PC-3 (cell line): ENCODE measurements around the gene EXOC2.

Experiments used
- EZH2 ChIP-seq: fragments of 300-600 bp; sonication (generic); IDR thresholded peaks from one replicate; pipeline ENCODE4 v1.6.1; 2017; ENCODE audit warnings: antibody characterized with exemption, mild to moderate bottlenecking, low read length; ENCODE audit not compliant: unreplicated experiment
- TF ChIP-seq, protein P1 (sequence below): fragments of 300-600 bp; sonication (generic); conservative IDR thresholded peaks from 2 replicates; pipeline ENCODE4 v1.5.1; 2017; ENCODE audit warnings: antibody characterized with exemption, low read depth, mild to moderate bottlenecking, low read length

GRCh38 chr6:465531-466348 is 227.2 kb downstream of the EXOC2 start:
- TF ChIP-seq, protein P1, sequence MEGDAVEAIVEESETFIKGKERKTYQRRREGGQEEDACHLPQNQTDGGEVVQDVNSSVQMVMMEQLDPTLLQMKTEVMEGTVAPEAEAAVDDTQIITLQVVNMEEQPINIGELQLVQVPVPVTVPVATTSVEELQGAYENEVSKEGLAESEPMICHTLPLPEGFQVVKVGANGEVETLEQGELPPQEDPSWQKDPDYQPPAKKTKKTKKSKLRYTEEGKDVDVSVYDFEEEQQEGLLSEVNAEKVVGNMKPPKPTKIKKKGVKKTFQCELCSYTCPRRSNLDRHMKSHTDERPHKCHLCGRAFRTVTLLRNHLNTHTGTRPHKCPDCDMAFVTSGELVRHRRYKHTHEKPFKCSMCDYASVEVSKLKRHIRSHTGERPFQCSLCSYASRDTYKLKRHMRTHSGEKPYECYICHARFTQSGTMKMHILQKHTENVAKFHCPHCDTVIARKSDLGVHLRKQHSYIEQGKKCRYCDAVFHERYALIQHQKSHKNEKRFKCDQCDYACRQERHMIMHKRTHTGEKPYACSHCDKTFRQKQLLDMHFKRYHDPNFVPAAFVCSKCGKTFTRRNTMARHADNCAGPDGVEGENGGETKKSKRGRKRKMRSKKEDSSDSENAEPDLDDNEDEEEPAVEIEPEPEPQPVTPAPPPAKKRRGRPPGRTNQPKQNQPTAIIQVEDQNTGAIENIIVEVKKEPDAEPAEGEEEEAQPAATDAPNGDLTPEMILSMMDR: no peak
- no peak for TF ChIP-seq EZH2
